Liver (tissue), 9 donors: Measurements from ENCODE around the gene ZNF335. TPM values are rescaled to one million over a fixed set of nuclear protein-coding genes. Genes with fewer than 3 reads are reported as not detected.

ENCODE experiments used
- DNase-seq: peaks from one replicate; pipeline ENCODE4 v3.0.0-alpha.2; 2017; ENCODE audit warnings: low spot score
- H3K27ac ChIP-seq, 2 donors: one replicate each; pipeline ENCODE4 v1.7.0; 2013; ENCODE audit warnings: inconsistent platforms in 2 of 2, low read length in 2 of 2, control low read depth in 1 of 2, low read depth in 1 of 2, mild to moderate bottlenecking in 1 of 2
- H3K27me3 ChIP-seq, 4 donors: one replicate each; pipeline versions ENCODE4 v1.6.1 to v1.7.0; 2013; ENCODE audit warnings: low read length in 3 of 4, inconsistent platforms in 1 of 4, mild to moderate bottlenecking in 1 of 4, moderate library complexity in 1 of 4; ENCODE audit not compliant: control insufficient read depth in 4 of 4, insufficient read depth in 4 of 4
- H3K36me3 ChIP-seq, 4 donors: one replicate each; pipeline versions ENCODE4 v1.6.1 to v1.7.0; 2013; ENCODE audit warnings: low read length in 3 of 4, mild to moderate bottlenecking in 3 of 4, low read depth in 1 of 4, moderate library complexity in 1 of 4; ENCODE audit not compliant: control insufficient read depth in 4 of 4, insufficient read depth in 3 of 4
- H3K4me1 ChIP-seq, 4 donors: one replicate each; pipeline versions ENCODE4 v1.6.1 to v1.7.0; 2013; ENCODE audit warnings: low read length in 3 of 4, mild to moderate bottlenecking in 3 of 4, moderate library complexity in 1 of 4; ENCODE audit not compliant: control insufficient read depth in 4 of 4, insufficient read depth in 4 of 4
- H3K4me3 ChIP-seq, 3 donors: one replicate each; pipeline versions ENCODE4 v1.6.1 to v1.7.0; 2013; ENCODE audit warnings: low read length in 3 of 3, control low read depth in 1 of 3, low read depth in 1 of 3, mild to moderate bottlenecking in 1 of 3
- H3K9ac ChIP-seq, 2 donors: one replicate each; pipeline ENCODE4 v1.7.0; 2013; ENCODE audit warnings: low read length in 2 of 2, mild to moderate bottlenecking in 2 of 2, moderate library complexity in 2 of 2, control low read depth in 1 of 2, low read depth in 1 of 2
- H3K9me3 ChIP-seq, 4 donors: one replicate each; pipeline versions ENCODE4 v1.6.1 to v1.7.0; 2013; ENCODE audit warnings: low read length in 3 of 4; ENCODE audit not compliant: control insufficient read depth in 4 of 4
- ATF3 ChIP-seq: IDR thresholded peaks from 2 replicates; pipeline ENCODE4 v1.6.1; 2016; ENCODE audit warnings: antibody characterized with exemption
- EGR1 ChIP-seq, 2 donors: IDR thresholded peaks; 2 replicates each; pipeline ENCODE4 v1.6.1; 2016 to 2018; ENCODE audit warnings: antibody characterized with exemption in 2 of 2, low read depth in 2 of 2
- FOXA1 ChIP-seq: IDR thresholded peaks from 2 replicates; pipeline ENCODE4 v1.6.1; 2016; ENCODE audit warnings: antibody characterized with exemption
- FOXA2 ChIP-seq: IDR thresholded peaks from 2 replicates; pipeline ENCODE4 v1.6.1; 2016; ENCODE audit warnings: antibody characterized with exemption
- GABPA ChIP-seq, 2 donors: IDR thresholded peaks in 1 of 2; conservative IDR thresholded peaks in 1 of 2; 2 replicates each; pipeline ENCODE4 v1.6.1; 2016; ENCODE audit warnings: antibody characterized with exemption in 2 of 2, mild to moderate bottlenecking in 1 of 2, moderate library complexity in 1 of 2
- HNF4A ChIP-seq, 2 donors: conservative IDR thresholded peaks; 2 replicates each; pipeline ENCODE4 v1.6.1; 2016; ENCODE audit warnings: antibody characterized with exemption in 2 of 2, mild to moderate bottlenecking in 2 of 2
- HNF4G ChIP-seq: IDR thresholded peaks from 2 replicates; pipeline ENCODE4 v1.6.1; 2016; ENCODE audit warnings: antibody characterized with exemption
- JUND ChIP-seq, 2 donors: IDR thresholded peaks; 2 replicates each; pipeline ENCODE4 v1.6.1; 2016; ENCODE audit warnings: antibody characterized with exemption in 2 of 2
- NR2F2 ChIP-seq: IDR thresholded peaks from 2 replicates; pipeline ENCODE4 v1.6.1; 2016; ENCODE audit warnings: antibody characterized with exemption
- RAD21 ChIP-seq, 2 donors: IDR thresholded peaks; 2 replicates each; pipeline ENCODE4 v1.6.1; 2016; ENCODE audit warnings: antibody characterized with exemption in 2 of 2, mild to moderate bottlenecking in 2 of 2
- REST ChIP-seq: IDR thresholded peaks from 2 replicates; pipeline ENCODE4 v1.6.1; 2016; ENCODE audit warnings: antibody characterized with exemption, mild to moderate bottlenecking
- RXRA ChIP-seq, 2 donors: IDR thresholded peaks; 2 replicates each; pipeline ENCODE4 v1.6.1; 2017 to 2018; ENCODE audit warnings: antibody characterized with exemption in 2 of 2, mild to moderate bottlenecking in 1 of 2
- SP1 ChIP-seq: IDR thresholded peaks from 2 replicates; pipeline ENCODE4 v1.6.1; 2018; ENCODE audit warnings: antibody characterized with exemption, mild to moderate bottlenecking
- TAF1 ChIP-seq: conservative IDR thresholded peaks from 2 replicates; pipeline ENCODE4 v1.6.1; 2016; ENCODE audit warnings: antibody characterized with exemption, mild to moderate bottlenecking
- YY1 ChIP-seq: IDR thresholded peaks from 2 replicates; pipeline ENCODE4 v1.6.1; 2016; ENCODE audit warnings: antibody characterized with exemption, mild to moderate bottlenecking
- ZBTB33 ChIP-seq: IDR thresholded peaks from 2 replicates; pipeline ENCODE4 v1.6.1; 2016; ENCODE audit warnings: antibody characterized with exemption
- WGBS: extraction: QIAGEN DNeasy Blood & Tissue Kit; methylation state at CpG from one replicate; pipeline ENCODE4 v1.1.7; 2013; 5-methylcytosine and 5-hydroxymethylcytosine counted together
- polyA plus RNA-seq, 2 donors: library from polyadenylated mRNA; stranded (reverse) in 1 of 2; unstranded in 1 of 2; fragments of 200-250 nt in 1 of 2; fragments of >200 nt in 1 of 2; fragmentation: Nextera tagmentation in 1 of 2; extraction: Ambion mirVana in 1 of 2; gene quantifications; one replicate each; pipeline versions ENCODE4 v1.2.1 to v1.2.3, GENCODE V29; 2013 to 2015
- total RNA-seq, 2 donors: library from RNA; depleted of rRNA; stranded (reverse); fragments of >200 nt; gene quantifications; one replicate each; pipeline ENCODE4 v1.2.3, GENCODE V29; 2014
- TF ChIP-seq, protein P1 (sequence below): fragments of 150-350 bp; IDR thresholded peaks from 2 replicates; pipeline ENCODE4 v1.5.1; 2017; ENCODE audit warnings: improper control_type of control experiment, low read depth, low read length; ENCODE audit not compliant: missing input control
- TF ChIP-seq, protein P2 (sequence below): IDR thresholded peaks from 2 replicates; pipeline ENCODE4 v1.6.1; 2016; ENCODE audit warnings: antibody characterized with exemption
- donor health status: healthy.
- donor health status: healthy.
- donor health status: healthy.
- donor health status: healthy.
- donor health status: healthy.

ZNF335 gene
- total and polyA plus RNA-seq, 4 donors, result 3.0 to 14.6 (median 6.6) TPM

DNA sequence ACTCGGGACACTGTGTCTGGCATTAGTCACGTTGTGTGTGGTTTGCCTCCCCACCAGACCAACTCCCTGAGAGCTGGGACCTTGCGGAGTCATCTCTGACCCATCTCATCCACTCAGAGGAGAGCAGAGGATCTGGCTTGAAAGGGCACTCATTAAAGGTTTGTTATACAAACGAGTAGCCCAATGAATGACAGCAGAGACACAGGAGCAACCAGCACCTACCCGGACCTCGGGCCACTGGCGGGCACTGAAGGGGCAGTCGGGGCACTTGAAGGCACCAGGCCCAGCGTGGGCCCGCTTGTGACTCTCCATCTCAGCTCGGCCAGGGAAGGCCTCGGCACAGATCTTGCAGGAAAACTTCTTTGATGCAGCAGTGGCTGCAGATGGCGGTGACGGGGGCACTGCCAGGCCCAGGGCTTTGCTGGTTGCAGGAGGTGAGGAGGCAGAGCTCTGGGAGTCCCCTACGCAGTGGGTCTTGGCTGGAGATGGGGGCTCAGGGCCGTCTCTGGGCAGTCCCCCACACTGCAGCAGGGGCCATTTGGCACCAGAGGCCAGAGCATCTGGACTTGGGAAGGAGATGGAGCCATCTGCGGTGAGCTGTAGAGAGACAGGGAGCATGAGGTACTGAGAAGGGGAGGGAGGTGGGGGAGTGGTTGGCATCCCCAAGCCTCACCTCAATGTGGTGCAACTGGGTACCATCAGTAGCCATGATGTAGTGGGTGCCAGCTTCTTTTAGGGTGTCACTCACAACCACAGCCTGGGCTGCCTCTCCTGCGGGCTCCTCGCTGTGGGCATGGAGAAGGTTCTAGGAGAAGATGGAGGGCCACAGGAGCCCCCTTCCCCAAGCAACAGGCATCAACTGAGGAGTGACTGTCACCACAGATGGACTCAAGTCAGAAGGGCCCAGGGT, 19.8 kb downstream of the ZNF335 start:
- Histone ChIP-seq H3K27ac (no peak overlapping the region), H3K4me1 (peaks cover 0 to under 1% (median 0%) of the 10 kb centered on the region in 4 donors), H3K9me3 (no peaks in the 10 kb centered on the region), H3K4me3 (no peak overlapping the region), H3K27me3 (no peaks in the 10 kb centered on the region), H3K9ac (no peak overlapping the region), H3K36me3 (peaks cover 23 to 64% (median 26%) of the 10 kb centered on the region in 4 donors)
- WGBS, result 94% methylated on average over 19 of the region's 19 CpGs
- TF ChIP-seq SP1 (no peak), RXRA (IDR thresholded peaks at IDR 0.05) (no peak), REST (no peak), EGR1 (IDR thresholded peaks at IDR 0.05; ENCODE audit: low read depth in 2 of 2) (no peak), TAF1 (no peak), YY1 (no peak), RAD21 (IDR thresholded peaks at IDR 0.05) (no peak), FOXA1 (no peak), HNF4A (conservative IDR thresholded peaks at IDR 0.05) (no peak), JUND (IDR thresholded peaks at IDR 0.05) (no peak), ATF3 (no peak), HNF4G (no peak), FOXA2 (no peak), GABPA (IDR thresholded peaks at IDR 0.05 in 1 of 2, conservative IDR thresholded peaks at IDR 0.05 in 1 of 2) (no peak), NR2F2 (no peak), ZBTB33 (no peak)
- TF ChIP-seq, protein P1, sequence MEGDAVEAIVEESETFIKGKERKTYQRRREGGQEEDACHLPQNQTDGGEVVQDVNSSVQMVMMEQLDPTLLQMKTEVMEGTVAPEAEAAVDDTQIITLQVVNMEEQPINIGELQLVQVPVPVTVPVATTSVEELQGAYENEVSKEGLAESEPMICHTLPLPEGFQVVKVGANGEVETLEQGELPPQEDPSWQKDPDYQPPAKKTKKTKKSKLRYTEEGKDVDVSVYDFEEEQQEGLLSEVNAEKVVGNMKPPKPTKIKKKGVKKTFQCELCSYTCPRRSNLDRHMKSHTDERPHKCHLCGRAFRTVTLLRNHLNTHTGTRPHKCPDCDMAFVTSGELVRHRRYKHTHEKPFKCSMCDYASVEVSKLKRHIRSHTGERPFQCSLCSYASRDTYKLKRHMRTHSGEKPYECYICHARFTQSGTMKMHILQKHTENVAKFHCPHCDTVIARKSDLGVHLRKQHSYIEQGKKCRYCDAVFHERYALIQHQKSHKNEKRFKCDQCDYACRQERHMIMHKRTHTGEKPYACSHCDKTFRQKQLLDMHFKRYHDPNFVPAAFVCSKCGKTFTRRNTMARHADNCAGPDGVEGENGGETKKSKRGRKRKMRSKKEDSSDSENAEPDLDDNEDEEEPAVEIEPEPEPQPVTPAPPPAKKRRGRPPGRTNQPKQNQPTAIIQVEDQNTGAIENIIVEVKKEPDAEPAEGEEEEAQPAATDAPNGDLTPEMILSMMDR, result no peak
- TF ChIP-seq, protein P2, sequence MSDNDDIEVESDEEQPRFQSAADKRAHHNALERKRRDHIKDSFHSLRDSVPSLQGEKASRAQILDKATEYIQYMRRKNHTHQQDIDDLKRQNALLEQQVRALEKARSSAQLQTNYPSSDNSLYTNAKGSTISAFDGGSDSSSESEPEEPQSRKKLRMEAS, result no peak
- no peak for DNase-seq
